Activated naive CD4-positive, alpha-beta T cell treated with anti-CD3 and anti-CD28 coated beads for 36 hours (primary cell): Measurements from ENCODE around the gene CPNE9. TPM values are rescaled to one million over a fixed set of nuclear protein-coding genes. Genes with fewer than 3 reads are reported as not detected.
A peak's percentile ranks its signal among the peaks of the same experiment; 100 is the strongest.

Source experiments
- CTCF ChIA-PET: fragments of 350-600 bp; sonication (Branson Sonifier 250); formaldehyde crosslinking; loops from one replicate; lab custom pipeline; 2021; ENCODE audit warnings: antibody characterized with exemption; lab: Charles Lee
- DNase-seq: peaks from one replicate; pipeline ENCODE4 v3.0.0-alpha.2; 2020
- H3K27ac Mint-ChIP-seq: one replicate; pipeline ENCODE4 v1.8.0; 2021; ENCODE audit warnings: mild to moderate bottlenecking, mixed read lengths
- H3K27me3 Mint-ChIP-seq: one replicate; pipeline ENCODE4 v1.8.0; 2021; ENCODE audit warnings: low read depth, mixed read lengths
- H3K36me3 Mint-ChIP-seq: one replicate; pipeline ENCODE4 v1.8.0; 2021; ENCODE audit warnings: low read depth, mixed read lengths
- H3K4me1 Mint-ChIP-seq: one replicate; pipeline ENCODE4 v1.8.0; 2021; ENCODE audit warnings: low read depth, mixed read lengths
- H3K4me3 Mint-ChIP-seq: one replicate; pipeline ENCODE4 v1.8.0; 2021; ENCODE audit warnings: mild to moderate bottlenecking, moderate library complexity, mixed read lengths
- H3K9me3 Mint-ChIP-seq: one replicate; pipeline ENCODE4 v1.8.0; 2021; ENCODE audit warnings: mixed read lengths
- intact Hi-C: fragments of 100-400 bp; cut with micrococcal nuclease; formaldehyde crosslinking; loops from one replicate; pipeline ENCODE4 v1.15.1; 2023
- total RNA-seq, 2 experiments: library from RNA; stranded (reverse); gene quantifications; one replicate each; pipeline ENCODE4 v1.2.3, GENCODE V29; 2021

The CPNE9 gene
- total RNA-seq, 2 experiments from 2014 or later: not detected

GRCh38 chr3:9710174-9710739 lies 6.6 kb downstream of the CPNE9 start:
- Mint-ChIP-seq H3K4me1 (no peaks in the 10 kb centered on the region), H3K36me3 (peaks cover 1% of the 10 kb centered on the region), H3K27me3 (peaks cover 4% of the 10 kb centered on the region), H3K9me3 (no peaks in the 10 kb centered on the region), H3K4me3 (no peak overlapping the region), H3K27ac (no peak overlapping the region)
- CTCF ChIA-PET: no interaction called here
- intact Hi-C loops: no loop called here
- DNase-seq: no peak

DNA sequence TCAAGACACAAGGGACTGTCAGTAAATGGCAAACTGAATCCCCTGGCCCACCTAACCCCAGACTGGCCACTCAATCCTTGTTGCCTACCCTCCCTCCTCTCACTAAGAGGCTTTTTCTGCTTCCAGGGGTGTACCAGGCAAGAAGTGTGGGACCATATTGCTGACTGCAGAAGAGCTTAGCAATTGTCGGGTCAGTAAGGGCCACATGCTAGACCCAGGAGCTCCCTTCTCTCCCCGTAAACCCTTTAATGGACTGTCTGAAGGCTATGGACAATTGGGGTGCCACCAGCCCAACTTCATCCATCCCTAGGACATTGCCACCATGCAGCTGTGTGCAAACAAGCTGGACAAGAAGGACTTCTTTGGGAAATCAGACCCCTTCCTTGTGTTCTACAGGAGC lies 8.8 kb downstream of the CPNE9 start:
- Mint-ChIP-seq H3K36me3 (peaks cover 1% of the 10 kb centered on the region), H3K27me3 (no peaks in the 10 kb centered on the region), H3K9me3 (no peaks in the 10 kb centered on the region), H3K4me3 (no peak overlapping the region), H3K4me1 (peaks cover 5% of the 10 kb centered on the region), H3K27ac (no peak overlapping the region)
- intact Hi-C loops: no loop called here
- CTCF ChIA-PET: interaction anchor here (1.5 to 1.7 kb wide), 2 partner anchors 14 to 15 kb away, joined by 3 to 4 read pairs; no protein-coding TSS in a partner anchor
- no peak for DNase-seq

DNA sequence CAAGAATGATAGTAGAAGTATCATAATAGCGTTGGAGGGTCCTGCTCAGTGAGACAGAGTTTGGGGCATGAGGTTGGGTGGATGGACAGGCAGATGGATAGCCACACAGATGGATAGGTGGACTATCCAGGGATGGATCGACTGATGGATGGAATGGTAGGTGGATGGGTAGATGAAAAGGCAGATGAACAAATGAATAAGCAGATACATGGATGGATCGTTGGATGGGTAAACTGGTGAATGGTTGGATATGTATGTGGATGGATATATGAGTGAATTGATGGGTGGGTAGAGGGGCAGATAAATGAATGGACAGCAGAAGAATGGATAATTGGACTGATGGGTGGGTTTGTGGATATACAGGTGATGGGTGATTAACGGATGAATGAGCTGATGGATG lies 9.5 kb downstream of the CPNE9 start:
- H3K4me3 Mint-ChIP-seq: no peak overlapping the region
- peaks cover 1% of the 10 kb centered on the region for H3K36me3 Mint-ChIP-seq
- intact Hi-C loops: no loop called here
- DNase-seq: no peak
- no peaks in the 10 kb centered on the region for H3K9me3 Mint-ChIP-seq
- no peak overlapping the region for H3K27ac Mint-ChIP-seq
- H3K27me3 Mint-ChIP-seq: no peaks in the 10 kb centered on the region
- CTCF ChIA-PET: interaction anchor here (1.5 to 1.7 kb wide), 2 partner anchors 14 to 15 kb away, joined by 3 to 4 read pairs; no protein-coding TSS in a partner anchor
- peaks cover 11% of the 10 kb centered on the region for H3K4me1 Mint-ChIP-seq

GRCh38 chr3:9715136-9715535 lies 11.5 kb downstream of the CPNE9 start:
- no peak for DNase-seq
- H3K4me3 Mint-ChIP-seq: no peak overlapping the region
- H3K36me3 Mint-ChIP-seq: peaks cover 1% of the 10 kb centered on the region
- H3K27me3 Mint-ChIP-seq: no peaks in the 10 kb centered on the region
- peaks cover 15% of the 10 kb centered on the region for H3K4me1 Mint-ChIP-seq
- no peaks in the 10 kb centered on the region for H3K9me3 Mint-ChIP-seq
- CTCF ChIA-PET: interaction anchor here (0.6 to 2.4 kb wide), 3 partner anchors 12 to 140 kb away, joined by 5 to 15 read pairs (median 5); partner anchors contain the start of gene MTMR14
- intact Hi-C loops: loop anchor here (5.0 kb wide), 1 partner anchor 402 kb away; the partner anchor contains the start of gene BRK1
- no peak overlapping the region for H3K27ac Mint-ChIP-seq

DNA sequence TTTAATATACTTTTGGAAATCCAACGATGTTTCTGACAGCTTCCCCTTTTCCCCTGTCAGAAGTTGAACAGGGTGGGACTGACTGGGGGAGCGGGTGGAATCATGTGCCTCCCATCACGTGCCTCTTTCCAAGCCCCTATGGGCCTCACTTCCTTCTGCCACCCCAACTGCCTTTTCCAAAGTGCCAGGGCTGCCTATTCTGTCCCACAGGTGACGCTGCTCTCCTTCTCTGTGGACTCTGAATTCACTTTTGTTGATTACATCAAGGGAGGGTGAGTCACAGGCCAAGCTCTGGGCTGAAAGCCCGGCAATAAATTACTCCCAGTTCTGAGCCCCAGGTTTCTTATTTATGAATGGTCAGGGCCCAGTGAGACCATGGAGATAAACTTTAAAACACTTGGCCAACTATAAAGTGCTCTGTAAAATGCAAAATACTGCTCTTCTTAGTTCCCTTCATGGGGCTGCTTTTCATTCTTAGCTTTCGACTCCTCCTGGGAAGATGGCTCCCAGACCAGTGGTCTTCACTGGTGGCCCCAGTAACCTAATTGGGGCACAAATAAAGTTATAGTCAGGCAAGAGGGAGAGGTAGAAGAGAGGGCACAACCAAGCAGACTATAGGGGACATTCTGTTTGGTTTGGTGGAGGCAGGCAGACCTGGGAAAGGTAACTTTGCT lies 12.3 kb downstream of the CPNE9 start:
- Mint-ChIP-seq H3K4me1 (peaks cover 15% of the 10 kb centered on the region), H3K36me3 (peaks cover 1% of the 10 kb centered on the region), H3K9me3 (no peaks in the 10 kb centered on the region), H3K27ac (no peak overlapping the region), H3K4me3 (no peak overlapping the region), H3K27me3 (no peaks in the 10 kb centered on the region)
- CTCF ChIA-PET: interaction anchor here (1.1 to 2.4 kb wide), 4 partner anchors 11 to 66 kb away, joined by 4 to 15 read pairs (median 6); partner anchors contain the start of gene MTMR14
- DNase-seq: peak; percentile 76
- intact Hi-C loops: loop anchor here (1.0 to 5.0 kb wide), 2 partner anchors 215 to 401 kb away; partner anchors contain the start of gene BRK1

DNA sequence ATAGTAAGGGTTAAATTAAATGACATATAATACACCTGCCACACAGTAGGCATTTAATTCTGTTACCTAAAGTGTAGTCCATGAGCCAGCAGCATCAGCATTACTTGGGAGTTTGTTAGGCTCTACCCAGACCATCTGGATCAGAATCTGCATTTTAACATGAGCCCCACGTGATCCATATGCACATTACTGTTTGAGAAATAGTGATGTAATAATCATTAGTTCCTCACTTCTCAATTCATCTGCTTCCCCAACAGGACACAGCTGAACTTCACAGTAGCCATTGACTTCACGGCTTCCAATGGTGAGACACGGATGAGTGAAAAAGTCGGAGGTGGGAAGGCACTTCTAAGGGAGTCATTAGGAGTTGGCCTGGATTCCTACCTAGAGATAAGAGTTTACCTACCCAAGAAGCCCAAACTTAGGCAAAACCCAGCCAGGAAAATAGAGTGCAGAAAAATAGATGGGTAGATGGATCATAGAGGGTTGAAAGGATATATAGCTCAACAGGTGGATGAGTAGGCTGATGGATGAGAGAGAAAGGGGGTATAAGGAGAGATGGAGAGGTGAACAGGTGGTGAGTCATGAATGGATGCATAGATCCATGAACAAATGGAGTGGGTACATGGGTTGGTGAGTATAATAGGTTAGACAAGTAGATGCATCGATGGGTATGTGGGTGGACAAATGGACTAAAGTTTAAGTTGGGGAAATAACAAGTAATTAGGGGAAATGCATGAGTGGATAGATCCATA lies 13.3 kb downstream of the CPNE9 start:
- H3K27ac Mint-ChIP-seq: no peak overlapping the region
- intact Hi-C loops: loop anchor here (1.0 to 5.0 kb wide), 2 partner anchors 214 to 400 kb away; partner anchors contain the start of gene BRK1
- no peaks in the 10 kb centered on the region for H3K9me3 Mint-ChIP-seq
- CTCF ChIA-PET: interaction anchor here (1.2 to 2.3 kb wide), 2 partner anchors 10 to 34 kb away, joined by 4 to 11 read pairs; no protein-coding TSS in a partner anchor
- H3K36me3 Mint-ChIP-seq: peaks cover 1% of the 10 kb centered on the region
- H3K27me3 Mint-ChIP-seq: no peaks in the 10 kb centered on the region
- H3K4me1 Mint-ChIP-seq: peaks cover 15% of the 10 kb centered on the region
- H3K4me3 Mint-ChIP-seq: no peak overlapping the region
- DNase-seq: no peak

GRCh38 chr3:9717563-9717962 lies 13.9 kb downstream of the CPNE9 start:
- H3K4me3 Mint-ChIP-seq: no peak overlapping the region
- peaks cover 1% of the 10 kb centered on the region for H3K36me3 Mint-ChIP-seq
- H3K27me3 Mint-ChIP-seq: no peaks in the 10 kb centered on the region
- no peak overlapping the region for H3K27ac Mint-ChIP-seq
- DNase-seq: no peak
- intact Hi-C loops: loop anchor here (5.0 kb wide), 1 partner anchor 400 kb away; the partner anchor contains the start of gene BRK1
- CTCF ChIA-PET: interaction anchor here (1.0 to 2.3 kb wide), 2 partner anchors 10 to 13 kb away, joined by 3 to 11 read pairs; no protein-coding TSS in a partner anchor
- H3K9me3 Mint-ChIP-seq: no peaks in the 10 kb centered on the region
- H3K4me1 Mint-ChIP-seq: peaks cover 15% of the 10 kb centered on the region

- peaks cover 1% of the 10 kb centered on the region for H3K36me3 Mint-ChIP-seq
- CTCF ChIA-PET: interaction anchor here (0.5 to 2.3 kb wide), 3 partner anchors 9 to 482 kb away, joined by 3 to 11 read pairs (median 3); no protein-coding TSS in a partner anchor
- no peak overlapping the region for H3K4me3 Mint-ChIP-seq
- H3K27ac Mint-ChIP-seq: no peak overlapping the region
- H3K4me1 Mint-ChIP-seq: peaks cover 15% of the 10 kb centered on the region
- H3K9me3 Mint-ChIP-seq: no peaks in the 10 kb centered on the region
- DNase-seq: no peak
- H3K27me3 Mint-ChIP-seq: no peaks in the 10 kb centered on the region
- intact Hi-C loops: loop anchor here (5.0 kb wide), 1 partner anchor 399 kb away; the partner anchor contains the start of gene BRK1
Measured at GRCh38 chr3:9718118-9718517, 14.5 kb downstream of the CPNE9 start.

- no peak overlapping the region for H3K27ac Mint-ChIP-seq
- H3K27me3 Mint-ChIP-seq: no peaks in the 10 kb centered on the region
- peaks cover 12% of the 10 kb centered on the region for H3K4me1 Mint-ChIP-seq
- no peaks in the 10 kb centered on the region for H3K9me3 Mint-ChIP-seq
- no peak overlapping the region for H3K4me3 Mint-ChIP-seq
- intact Hi-C loops: no loop called here
- no peak for DNase-seq
- CTCF ChIA-PET: interaction anchor here (0.5 kb wide), 1 partner anchor 211 kb away, joined by 3 read pairs; no protein-coding TSS in a partner anchor
- H3K36me3 Mint-ChIP-seq: no peaks in the 10 kb centered on the region
Measured at GRCh38 chr3:9721015-9721699, 17.5 kb downstream of the CPNE9 start.

GRCh38 chr3:9721700-9722060 lies 18.0 kb downstream of the CPNE9 start:
- Mint-ChIP-seq H3K36me3 (no peaks in the 10 kb centered on the region), H3K4me3 (no peak overlapping the region), H3K27me3 (no peaks in the 10 kb centered on the region), H3K9me3 (no peaks in the 10 kb centered on the region), H3K4me1 (peaks cover 15% of the 10 kb centered on the region), H3K27ac (no peak overlapping the region)
- CTCF ChIA-PET: interaction anchor here (0.9 kb wide), 1 partner anchor 217 kb away, joined by 3 read pairs; no protein-coding TSS in a partner anchor
- intact Hi-C loops: no loop called here
- no peak for DNase-seq

GRCh38 chr3:9725775-9726515 lies 22.3 kb downstream of the CPNE9 start:
- H3K27me3 Mint-ChIP-seq: no peaks in the 10 kb centered on the region
- DNase-seq: no peak
- H3K9me3 Mint-ChIP-seq: no peaks in the 10 kb centered on the region
- CTCF ChIA-PET: interaction anchor here (0.6 to 3.1 kb wide), 8 partner anchors 11 to 263 kb away, joined by 3 to 15 read pairs (median 5); no protein-coding TSS in a partner anchor
- no peak overlapping the region for H3K27ac Mint-ChIP-seq
- intact Hi-C loops: no loop called here
- H3K4me3 Mint-ChIP-seq: no peak overlapping the region
- H3K36me3 Mint-ChIP-seq: no peaks in the 10 kb centered on the region
- H3K4me1 Mint-ChIP-seq: peaks cover 25% of the 10 kb centered on the region
